GM21423 (cell line): ENCODE results near the gene VWA2.

Source experiments
- ATAC-seq: cut with Tn5 transposase; IDR thresholded peaks from one replicate; pipeline ENCODE4 v1.9.1; 2021; ENCODE audit warnings: mild to moderate bottlenecking, moderate library complexity; ENCODE audit not compliant: unreplicated experiment

VWA2 gene, protein sequence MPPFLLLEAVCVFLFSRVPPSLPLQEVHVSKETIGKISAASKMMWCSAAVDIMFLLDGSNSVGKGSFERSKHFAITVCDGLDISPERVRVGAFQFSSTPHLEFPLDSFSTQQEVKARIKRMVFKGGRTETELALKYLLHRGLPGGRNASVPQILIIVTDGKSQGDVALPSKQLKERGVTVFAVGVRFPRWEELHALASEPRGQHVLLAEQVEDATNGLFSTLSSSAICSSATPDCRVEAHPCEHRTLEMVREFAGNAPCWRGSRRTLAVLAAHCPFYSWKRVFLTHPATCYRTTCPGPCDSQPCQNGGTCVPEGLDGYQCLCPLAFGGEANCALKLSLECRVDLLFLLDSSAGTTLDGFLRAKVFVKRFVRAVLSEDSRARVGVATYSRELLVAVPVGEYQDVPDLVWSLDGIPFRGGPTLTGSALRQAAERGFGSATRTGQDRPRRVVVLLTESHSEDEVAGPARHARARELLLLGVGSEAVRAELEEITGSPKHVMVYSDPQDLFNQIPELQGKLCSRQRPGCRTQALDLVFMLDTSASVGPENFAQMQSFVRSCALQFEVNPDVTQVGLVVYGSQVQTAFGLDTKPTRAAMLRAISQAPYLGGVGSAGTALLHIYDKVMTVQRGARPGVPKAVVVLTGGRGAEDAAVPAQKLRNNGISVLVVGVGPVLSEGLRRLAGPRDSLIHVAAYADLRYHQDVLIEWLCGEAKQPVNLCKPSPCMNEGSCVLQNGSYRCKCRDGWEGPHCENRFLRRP

DNA sequence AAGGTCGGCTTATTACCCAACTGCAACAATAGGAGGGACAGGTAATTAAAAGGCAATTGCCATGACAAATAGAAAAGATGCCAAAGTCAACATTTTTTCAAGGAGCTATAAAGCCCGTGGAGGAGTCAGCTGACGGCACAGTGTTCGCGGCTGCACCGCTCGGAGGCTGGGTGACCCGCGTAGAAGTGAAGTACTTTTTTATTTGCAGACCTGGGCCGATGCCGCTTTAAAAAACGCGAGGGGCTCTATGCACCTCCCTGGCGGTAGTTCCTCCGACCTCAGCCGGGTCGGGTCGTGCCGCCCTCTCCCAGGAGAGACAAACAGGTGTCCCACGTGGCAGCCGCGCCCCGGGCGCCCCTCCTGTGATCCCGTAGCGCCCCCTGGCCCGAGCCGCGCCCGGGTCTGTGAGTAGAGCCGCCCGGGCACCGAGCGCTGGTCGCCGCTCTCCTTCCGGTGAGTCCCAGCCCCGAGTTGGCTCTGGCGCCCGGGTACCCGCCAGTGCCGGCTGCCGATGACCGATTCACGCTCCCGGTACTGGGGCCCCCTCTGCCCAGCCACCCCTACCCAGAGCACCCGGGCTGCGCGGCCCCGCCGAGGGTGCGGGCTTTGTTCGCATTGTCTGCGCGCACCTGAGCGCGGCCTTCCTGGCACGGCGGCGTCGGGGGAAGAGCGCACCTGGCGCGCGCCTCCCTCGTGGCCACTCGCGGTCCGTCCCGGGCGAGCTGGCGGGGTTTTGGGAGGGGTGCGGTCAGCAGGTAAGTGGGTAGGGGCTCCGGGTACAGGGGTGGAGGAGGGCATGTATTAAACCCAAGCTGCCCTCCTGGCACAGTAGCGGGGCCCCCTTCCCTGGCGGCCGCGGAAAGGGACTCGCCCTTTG lies at the start of gene VWA2:
Gene VWA2, plus strand, starts transcription at position 138 of the 877 bp plus-strand sequence. CDS start 9,460 bp downstream, outside the sequence.
- no peak for ATAC-seq

DNA sequence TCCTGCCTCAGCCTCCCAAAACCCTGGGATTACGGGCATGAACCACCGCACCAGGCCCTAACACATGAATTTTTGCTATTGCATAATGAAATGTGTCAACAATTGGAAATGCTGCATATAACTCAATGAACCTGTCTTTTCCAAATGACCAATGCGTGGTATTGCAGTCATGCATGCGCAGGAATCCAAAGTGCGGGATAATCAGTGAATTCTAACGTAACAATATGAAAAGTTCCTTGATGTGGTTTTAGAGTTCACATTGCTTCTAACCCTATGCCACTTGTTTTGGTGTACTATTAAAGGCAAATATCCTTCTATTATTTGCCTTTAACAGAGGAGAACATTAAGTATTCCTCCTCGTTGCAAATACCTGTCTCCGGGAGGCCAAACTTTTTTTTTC lies 49.4 kb upstream of the VWA2 start:
- ATAC-seq = no peak

DNA sequence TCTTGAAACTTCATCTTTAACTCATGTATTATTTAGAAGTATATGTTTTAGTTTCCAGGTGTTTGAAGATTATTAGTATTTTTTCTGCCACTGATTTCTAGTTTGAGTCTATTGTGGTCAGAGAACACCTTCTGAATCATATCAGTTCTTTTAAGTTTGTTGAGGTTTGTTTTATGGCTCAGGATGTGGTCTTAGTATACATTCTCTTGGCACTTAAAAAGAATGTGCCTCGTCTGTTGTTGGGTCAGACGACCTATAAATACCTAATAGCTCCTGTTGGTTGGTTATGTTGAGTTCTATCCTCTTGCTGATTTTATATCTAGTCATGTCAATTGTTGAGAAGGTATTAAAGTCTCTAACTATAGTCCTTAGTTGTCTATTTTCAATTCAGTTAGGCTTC lies 44.0 kb upstream of the VWA2 start:
- peak; percentile 90 for ATAC-seq

DNA sequence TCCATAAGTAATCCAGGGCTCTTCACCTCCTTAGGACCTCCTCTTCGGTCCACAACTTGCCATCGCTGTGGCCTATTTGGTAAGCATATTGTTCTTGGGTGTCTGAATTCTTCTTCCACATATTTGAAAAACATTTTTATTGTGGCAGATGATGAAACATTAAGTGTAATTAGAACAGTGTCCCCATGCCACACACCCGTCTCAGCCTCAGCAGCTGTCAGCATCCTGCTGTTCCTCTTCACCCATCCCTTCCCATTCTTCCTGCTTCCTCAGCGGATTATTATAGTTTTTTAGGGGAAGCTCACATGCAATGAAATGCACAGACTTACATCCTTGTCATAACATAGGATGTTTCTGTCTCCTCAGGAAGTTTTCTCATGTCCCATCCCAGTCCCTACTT lies 39.8 kb upstream of the VWA2 start:
- no peak for ATAC-seq

DNA sequence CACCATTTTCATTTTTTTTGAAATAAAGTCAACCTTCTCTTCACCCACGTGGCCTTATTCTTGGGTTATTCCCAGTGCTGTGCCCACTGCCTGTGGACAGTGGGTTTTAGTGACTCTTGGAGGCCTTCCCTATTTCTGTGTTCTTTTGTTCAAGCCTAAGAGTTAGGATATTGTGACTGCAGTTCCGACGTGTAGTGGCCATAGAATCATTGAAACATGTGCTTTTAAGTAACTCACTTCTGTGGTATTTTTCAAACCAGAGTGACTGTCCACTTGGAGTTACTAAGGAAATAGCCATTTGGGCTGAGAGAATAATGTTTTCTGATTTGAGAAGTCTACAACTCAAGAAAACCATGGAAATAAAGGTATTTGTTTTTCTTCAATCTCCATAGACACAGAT lies 36.2 kb upstream of the VWA2 start:
- no peak for ATAC-seq

DNA sequence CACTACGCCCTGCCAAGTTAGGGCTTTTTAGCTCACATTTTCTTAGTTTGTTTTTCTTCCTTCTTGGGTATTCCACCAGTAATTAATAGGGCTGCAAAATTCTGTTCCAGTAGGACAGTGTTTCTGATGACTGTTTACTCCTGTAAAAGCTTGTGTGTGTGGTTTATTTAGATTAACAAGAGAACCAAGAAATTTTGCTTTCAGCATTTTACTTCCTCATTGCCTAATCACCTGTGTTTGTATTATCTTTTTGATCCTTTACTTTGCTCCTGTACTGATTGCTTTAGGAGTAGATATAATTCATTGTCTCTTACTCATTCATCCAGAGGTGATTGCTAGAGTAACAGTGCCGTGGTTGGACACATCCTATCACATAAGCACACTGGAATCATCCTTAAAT lies 32.2 kb upstream of the VWA2 start:
- ATAC-seq = no peak

DNA sequence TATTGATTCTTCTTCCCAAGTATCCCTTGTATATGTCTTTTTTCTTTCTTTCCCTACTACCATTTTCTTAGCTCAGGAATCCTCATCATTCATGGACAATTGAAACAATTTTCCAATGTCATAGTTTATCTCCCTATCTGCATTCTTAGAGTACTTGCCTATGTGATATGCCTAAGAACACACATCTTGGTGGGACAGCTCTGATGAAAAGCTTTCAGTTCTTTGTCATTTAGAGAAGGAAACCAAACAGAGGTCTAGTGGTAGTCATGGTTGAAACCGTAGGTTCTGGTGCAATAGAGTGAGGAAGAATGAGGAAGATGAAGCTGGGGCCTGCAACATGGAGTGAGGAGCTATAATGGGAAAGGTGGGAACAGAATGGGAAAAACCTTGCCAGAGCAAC lies 31.7 kb upstream of the VWA2 start:
- no peak for ATAC-seq

DNA sequence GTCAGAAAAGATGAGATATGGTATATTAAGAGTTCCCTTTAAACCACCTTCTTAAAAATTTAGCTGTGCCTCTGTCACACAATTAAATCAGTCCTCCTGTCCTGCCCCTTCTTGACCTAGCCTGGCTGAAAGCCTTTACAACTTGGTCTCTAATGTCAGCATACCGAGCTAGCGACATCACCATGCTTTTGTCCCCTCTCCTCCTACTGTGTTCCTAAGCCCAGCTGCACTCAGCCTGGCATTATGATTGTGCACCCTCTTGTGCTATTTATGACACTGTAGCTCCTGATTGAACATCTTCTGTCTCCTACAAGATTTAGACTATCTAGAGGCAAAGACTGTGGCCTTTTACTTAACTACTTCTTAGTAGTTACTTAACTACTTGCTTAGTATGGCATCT lies 30.7 kb upstream of the VWA2 start:
- ATAC-seq = no peak

DNA sequence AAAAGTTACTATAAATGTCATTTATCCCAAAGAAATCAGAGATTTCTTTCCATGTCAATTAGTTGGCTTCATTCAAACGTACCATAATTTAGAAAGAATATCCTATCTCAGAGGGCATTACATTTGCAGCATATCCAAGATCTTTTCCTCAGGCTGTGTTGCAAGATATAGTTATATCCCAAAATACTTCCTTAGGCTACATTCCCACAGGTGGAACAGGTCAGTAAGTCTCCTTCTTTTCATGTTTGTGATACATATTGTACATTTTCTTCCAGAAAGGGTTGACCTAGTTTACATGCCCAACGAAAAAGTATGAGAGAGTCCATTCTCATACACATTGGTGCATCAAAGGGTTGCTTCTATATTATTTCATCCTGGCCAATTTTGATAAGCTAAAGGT lies 26.9 kb upstream of the VWA2 start:
- no peak for ATAC-seq

DNA sequence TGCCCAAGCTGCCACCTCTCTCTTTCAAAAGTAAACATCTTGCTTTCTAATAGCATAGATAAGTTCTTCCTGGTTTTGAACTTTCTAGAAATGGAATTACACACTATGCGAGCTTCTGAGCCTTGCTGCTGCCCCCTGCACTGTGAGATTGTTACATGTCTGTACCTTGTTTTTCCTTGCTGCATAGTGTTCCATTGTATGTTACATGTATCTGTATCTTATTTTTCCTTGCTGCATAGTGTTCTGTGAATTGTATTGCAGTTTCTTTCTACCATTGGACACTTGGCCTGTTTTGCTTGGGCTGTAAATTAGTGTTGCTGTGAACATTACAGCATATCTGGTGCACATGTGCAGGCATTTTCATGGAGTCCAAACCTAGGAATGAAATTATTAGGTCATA lies 24.0 kb upstream of the VWA2 start:
- no peak for ATAC-seq

DNA sequence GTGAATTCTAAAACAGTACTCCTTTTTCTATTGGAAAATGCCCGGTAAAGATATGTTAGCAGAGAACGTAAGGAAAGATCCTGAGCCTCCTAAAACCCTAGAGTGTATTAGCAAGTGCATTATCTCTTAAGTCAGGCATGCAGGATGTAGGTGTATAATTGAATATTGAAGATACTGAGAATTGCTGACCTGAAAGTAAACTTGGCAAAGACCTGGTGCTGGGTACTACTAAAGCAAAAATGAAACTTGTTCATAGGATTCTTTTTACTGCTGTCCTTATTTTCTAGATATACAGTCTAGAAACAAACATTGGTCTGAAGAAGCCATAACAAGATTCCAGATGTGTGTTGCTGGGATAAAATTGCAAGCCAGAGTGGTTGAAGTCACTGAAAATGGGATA lies 18.8 kb upstream of the VWA2 start:
- no peak for ATAC-seq

DNA sequence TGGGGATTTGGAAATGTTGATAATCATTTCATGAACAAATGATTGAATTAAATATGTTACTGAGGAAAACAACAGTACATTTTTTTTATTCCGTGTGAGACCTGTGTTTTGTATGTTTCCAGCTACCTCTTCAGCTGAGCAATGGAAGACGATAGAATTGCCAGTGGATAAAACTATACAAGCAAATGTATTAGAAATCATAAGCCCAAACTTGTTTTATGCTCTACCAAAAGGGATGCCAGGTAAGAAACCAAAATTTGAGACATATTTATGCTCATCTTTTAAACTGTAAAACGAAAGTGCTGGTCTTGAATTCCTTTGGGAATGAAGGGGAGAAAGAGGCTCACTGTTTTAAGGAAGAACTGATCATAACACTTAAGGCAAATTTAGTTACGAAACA lies 17.8 kb upstream of the VWA2 start:
- ATAC-seq = no peak

DNA sequence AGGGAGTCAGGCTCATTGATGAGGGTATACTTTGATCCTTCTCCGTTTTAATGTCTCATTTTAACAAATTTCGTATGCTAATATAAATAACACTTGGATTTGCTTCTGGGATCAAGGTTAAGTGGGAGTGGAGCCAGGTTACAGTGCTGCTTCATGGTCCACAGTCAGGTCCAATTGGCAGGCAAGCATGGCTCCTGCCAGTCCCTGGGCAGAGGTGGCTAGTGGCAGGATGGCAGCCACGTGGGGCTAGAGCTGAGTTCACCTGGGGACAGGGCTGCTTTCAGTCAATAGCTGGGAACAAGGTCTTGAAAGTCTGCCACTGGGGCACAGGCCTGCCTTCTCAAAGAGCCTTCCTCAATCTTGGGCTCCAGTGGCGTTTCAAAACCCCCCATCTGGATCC lies 16.0 kb upstream of the VWA2 start:
- no peak for ATAC-seq

DNA sequence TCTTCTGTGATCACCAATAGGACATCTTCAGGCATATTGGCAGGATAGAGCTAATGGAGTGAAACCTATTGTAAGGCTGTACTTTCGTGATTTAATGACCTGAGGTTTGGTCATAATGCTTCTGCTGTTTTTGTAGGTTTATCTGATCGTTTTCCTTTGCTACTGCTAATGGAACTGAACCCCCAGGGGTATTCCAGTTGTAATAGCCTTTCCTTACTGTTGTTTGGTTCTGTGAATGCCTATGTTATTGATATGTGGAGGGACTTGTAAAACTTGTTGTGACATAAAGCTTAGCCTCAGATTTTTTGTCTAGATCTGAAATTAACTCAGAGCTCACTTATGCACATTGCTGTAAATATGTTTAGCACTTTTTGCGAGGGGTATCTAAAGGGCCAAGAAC lies 10.9 kb upstream of the VWA2 start:
- ATAC-seq = no peak

DNA sequence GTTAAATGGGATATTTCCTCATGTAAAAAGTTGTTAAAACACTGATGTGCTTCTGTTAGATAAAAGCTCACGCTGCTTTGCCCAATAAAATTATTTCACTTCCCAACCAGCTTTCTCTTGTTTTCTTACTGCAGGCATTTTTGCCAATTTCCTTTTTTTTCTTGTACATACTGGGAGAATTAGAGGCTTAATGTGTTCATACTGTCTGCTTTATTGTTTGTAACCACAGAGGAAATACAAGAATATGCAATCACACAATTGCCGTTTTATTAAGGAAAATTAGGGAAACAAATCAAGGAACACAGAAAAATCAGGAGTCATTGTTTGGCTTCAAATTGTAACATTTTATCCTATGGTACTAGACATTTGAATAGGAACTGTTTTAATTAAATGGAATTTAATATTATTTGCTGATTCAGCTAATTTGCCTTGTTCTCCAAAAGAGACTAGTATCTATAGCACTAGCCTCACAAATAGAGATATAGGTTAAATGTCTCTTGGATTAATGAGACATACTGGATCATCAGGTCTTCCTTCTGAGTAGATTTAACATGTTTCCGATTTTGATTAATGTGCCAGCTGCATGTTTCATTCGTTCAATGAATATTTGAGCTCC lies 6.4 kb upstream of the VWA2 start:
- no peak for ATAC-seq

DNA sequence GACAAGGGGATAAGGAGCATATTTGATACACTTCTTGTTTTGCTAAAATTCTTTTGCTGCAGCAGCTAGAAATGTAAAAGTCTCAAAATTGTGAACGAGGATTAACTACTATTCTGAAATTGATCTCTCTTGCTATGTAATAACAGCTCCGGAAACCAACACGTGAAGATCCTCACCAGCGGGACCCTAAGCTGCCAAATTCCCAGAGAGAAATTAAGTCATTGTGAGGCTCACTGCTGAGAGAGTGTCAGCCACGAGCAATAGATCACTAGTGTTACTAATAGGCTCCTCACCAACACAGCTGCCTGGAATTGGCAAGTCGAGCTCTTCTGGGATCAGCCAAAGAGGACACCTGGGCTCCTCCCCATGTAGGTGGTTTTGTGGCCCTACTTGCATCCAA lies 5.6 kb upstream of the VWA2 start:
- ATAC-seq = no peak

DNA sequence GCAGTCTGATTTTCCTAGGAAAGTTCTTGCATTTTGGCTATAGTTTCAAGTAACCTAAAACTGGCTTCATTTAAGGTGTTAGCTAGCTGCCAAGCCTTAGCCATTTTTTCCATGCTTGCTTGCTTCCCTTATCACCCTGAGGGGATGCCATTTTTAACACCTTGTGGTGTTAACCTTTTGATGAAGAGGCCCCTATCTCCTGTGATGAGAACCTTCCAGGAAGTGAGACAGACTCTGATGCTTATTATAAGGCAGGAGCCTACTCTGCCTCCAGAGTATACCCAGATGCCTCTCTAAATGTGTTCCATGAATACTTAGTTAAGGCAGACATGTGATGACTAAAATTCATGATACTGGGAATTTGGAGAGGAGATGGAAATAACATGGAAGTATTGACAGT lies 4.9 kb upstream of the VWA2 start:
- ATAC-seq = no peak

DNA sequence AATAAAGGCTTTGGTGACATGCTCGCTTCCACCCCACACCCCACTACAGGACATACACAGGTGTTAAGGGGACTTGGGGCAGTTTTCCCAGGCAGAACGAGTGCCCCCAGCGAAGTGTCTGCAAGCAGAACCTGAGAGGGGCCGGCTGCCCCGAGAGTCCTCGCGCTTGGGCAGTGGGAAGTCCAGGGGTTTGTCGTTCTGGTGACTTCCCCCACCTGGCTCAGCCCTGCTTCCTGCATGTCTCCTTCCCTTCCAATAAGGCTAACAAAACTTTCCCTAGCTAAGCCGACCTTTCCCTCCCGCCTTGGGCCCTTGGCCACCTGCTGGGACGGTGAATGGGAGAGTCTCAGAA lies 916 bp downstream of the VWA2 start:
- no peak for ATAC-seq

DNA sequence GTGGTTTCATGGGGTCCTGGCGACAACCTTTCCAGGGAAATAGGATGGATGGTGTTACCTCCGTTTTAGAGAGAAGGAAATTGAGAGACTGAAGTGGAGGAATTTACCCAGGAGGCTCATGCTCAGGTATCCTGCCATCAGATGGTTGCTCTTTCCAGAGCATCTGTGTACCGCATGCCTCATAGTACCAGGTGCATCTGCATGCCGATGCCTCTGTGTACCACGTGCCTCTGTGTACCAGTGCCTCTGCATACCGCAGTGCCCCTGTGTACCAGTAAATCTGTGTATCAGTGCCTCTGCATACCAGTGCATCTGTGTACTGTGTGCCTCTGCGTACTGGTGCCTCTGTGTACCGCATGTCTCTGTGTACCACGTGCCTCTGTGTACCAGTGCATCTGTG lies 3.2 kb downstream of the VWA2 start:
- no peak for ATAC-seq

DNA sequence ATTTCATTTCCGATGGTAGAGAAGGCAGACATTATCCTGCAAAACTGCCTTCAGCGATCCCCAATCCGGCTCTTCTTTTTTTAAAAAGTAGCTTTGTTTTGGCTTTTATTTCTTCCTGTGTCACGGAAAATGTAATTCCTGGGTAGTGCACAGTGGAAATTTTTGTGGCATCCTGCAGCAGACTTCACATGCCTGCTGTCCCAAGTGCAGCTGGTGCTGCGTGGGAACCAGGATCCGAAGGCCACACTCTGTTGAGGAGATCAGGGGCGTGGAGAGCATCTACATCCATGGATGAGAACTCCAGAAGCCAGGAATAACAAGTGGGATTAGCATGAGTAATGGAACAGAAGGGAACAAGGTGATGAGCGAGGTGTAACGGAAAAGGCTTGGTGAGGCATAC lies 4.6 kb downstream of the VWA2 start:
- no peak for ATAC-seq

DNA sequence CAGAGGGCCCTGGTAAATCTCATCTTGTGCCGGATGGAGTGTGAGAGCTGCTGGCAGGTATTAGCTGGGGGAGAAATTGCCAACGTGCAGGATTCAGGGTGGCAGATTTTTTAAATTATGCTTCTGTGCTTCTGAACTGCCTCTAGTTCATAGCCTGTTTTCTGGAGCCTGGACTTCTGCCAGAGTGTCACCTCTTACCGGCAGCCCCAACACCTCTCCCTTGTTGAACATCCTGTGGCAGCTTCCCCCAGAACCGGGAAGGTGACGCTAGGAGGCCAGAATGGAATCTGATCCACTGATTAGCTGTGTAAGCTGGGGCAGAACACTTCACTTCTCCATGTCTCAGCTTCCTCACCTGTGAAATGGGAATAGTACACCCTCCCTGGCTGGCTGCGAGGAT lies 5.1 kb downstream of the VWA2 start:
- ATAC-seq = no peak
